Lower leg skin (tissue), 3 donors: ENCODE results near the gene CABP2.

Experiments used
- POLR2A ChIP-seq, 2 donors: fragments of 450-650 bp; IDR thresholded peaks; one replicate each; pipeline ENCODE4 v1.6.1; 2016 to 2017; ENCODE audit warnings: antibody characterized with exemption in 2 of 2, mild to moderate bottlenecking in 1 of 2, moderate library complexity in 1 of 2
- TF ChIP-seq, protein P1 (sequence below), 3 donors: fragments of 450-650 bp; IDR thresholded peaks; one replicate each; pipeline ENCODE4 v1.5.1; 2016; ENCODE audit warnings: antibody characterized with exemption in 3 of 3, mild to moderate bottlenecking in 3 of 3, moderate library complexity in 2 of 3

DNA sequence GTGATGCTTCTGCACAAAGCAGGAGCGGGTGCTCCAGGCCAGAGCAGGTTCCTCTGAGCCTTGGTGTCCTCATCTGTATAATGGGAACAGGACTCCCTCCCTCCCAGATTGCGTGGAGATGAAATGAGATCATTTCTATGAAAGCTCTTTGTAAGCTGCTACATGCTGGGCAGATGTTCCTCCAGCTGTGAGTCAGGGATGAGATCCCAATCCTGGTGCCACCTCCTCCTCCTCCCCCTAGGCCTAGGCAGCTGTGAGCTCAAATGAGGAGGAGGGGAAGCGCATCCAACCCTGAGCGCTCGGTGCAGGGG lies 7.0 kb upstream of the CABP2 start:
- TF ChIP-seq, protein P1, sequence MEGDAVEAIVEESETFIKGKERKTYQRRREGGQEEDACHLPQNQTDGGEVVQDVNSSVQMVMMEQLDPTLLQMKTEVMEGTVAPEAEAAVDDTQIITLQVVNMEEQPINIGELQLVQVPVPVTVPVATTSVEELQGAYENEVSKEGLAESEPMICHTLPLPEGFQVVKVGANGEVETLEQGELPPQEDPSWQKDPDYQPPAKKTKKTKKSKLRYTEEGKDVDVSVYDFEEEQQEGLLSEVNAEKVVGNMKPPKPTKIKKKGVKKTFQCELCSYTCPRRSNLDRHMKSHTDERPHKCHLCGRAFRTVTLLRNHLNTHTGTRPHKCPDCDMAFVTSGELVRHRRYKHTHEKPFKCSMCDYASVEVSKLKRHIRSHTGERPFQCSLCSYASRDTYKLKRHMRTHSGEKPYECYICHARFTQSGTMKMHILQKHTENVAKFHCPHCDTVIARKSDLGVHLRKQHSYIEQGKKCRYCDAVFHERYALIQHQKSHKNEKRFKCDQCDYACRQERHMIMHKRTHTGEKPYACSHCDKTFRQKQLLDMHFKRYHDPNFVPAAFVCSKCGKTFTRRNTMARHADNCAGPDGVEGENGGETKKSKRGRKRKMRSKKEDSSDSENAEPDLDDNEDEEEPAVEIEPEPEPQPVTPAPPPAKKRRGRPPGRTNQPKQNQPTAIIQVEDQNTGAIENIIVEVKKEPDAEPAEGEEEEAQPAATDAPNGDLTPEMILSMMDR (IDR thresholded peaks at IDR 0.05), result no peak
- no peak for TF ChIP-seq POLR2A (IDR thresholded peaks at IDR 0.05)
